NB4 (cell line): ENCODE data around the gene ADGRF3.

Experiments
- DNase-seq: peaks from one replicate; pipeline ENCODE4 v3.0.0; 2010; ENCODE audit warnings: low read depth
- H3K4me3 ChIP-seq: one replicate; pipeline ENCODE4 v1.5.1; 2011; ENCODE audit warnings: mild to moderate bottlenecking, low read depth, low read length, moderate library complexity
- MYC ChIP-seq: IDR thresholded peaks from 2 replicates; pipeline ENCODE4 v1.6.1; 2011; ENCODE audit warnings: low read depth, low read length
- POLR2A ChIP-seq: IDR thresholded peaks from 2 replicates; pipeline ENCODE4 v1.6.1; 2011; ENCODE audit warnings: mild to moderate bottlenecking; ENCODE audit not compliant: insufficient read length; ENCODE audit errors: extremely low read depth
- TF ChIP-seq, protein P1 (sequence below): IDR thresholded peaks from 2 replicates; pipeline ENCODE4 v1.6.1; 2011; ENCODE audit warnings: low read depth, low read length
- TF ChIP-seq, protein P2 (sequence below): IDR thresholded peaks from one replicate; pipeline ENCODE4 v1.5.1; 2012; ENCODE audit warnings: low read depth, low read length

The ADGRF3 gene

DNA sequence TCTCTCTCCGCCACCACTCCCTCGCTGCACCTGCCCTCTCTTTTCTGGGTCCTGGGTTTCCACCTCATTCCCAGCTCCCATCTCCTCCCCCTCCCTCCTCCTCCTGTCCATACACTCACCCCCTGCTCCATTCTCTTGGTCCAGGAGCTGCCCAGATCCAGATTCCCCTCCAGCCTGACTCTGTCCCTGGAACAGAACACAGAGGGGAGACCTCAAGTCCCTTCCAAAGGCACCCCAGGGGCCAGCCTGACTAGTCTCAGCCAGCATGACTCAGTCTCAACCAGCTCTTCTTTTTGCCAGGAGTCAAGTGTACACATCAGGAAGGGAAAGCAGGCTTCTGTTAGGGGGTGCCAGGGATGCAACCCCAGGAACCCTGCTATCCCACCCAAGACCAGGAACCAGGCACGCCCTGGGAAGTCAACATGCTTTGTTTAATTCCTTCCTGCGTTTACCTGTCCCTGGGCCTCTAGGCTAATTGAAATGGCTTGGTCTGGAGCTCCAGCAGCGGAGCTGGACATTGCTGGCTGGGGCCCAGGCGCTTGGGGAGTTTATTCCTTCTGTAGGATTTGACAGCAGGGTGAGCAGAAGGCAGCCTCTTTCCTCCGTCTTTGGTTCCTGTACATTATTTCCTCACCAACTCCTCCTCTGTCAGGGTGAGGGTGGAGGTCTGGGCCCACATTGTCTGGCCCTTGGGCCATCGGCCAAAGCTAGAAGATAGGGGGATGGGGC lies 29.0 kb downstream of the ADGRF3 start:
- DNase-seq, result no peak
- H3K4me3 ChIP-seq, result no peak overlapping the region

DNA sequence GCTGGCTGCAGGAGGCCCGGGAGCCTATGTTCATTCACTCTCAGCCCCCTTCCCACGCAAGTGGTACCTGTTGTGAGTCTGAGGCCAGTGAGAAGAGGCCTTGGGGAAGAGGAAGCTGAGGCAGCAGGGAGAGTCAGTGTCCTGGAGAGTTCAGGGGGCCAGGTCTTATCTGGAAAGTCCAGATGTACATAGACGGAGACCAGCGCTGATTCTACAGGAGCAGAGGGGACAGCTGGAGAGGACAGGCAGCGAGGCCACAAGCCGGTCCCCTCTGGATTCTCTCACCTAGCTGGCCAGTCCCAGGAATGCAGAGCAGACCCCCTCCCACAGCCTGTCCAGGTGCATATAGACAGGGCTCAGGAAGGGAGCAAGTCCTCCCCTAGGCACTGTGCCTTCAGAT lies 29.7 kb downstream of the ADGRF3 start:
- no peak for TF ChIP-seq POLR2A
- TF ChIP-seq, protein P1, sequence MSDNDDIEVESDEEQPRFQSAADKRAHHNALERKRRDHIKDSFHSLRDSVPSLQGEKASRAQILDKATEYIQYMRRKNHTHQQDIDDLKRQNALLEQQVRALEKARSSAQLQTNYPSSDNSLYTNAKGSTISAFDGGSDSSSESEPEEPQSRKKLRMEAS, result no peak
- TF ChIP-seq MYC, result no peak
- TF ChIP-seq, protein P2, sequence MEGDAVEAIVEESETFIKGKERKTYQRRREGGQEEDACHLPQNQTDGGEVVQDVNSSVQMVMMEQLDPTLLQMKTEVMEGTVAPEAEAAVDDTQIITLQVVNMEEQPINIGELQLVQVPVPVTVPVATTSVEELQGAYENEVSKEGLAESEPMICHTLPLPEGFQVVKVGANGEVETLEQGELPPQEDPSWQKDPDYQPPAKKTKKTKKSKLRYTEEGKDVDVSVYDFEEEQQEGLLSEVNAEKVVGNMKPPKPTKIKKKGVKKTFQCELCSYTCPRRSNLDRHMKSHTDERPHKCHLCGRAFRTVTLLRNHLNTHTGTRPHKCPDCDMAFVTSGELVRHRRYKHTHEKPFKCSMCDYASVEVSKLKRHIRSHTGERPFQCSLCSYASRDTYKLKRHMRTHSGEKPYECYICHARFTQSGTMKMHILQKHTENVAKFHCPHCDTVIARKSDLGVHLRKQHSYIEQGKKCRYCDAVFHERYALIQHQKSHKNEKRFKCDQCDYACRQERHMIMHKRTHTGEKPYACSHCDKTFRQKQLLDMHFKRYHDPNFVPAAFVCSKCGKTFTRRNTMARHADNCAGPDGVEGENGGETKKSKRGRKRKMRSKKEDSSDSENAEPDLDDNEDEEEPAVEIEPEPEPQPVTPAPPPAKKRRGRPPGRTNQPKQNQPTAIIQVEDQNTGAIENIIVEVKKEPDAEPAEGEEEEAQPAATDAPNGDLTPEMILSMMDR, result no peak
- H3K4me3 ChIP-seq, result no peak overlapping the region
- DNase-seq, result no peak

More for the DNA sequence above, 29.0 kb downstream of the ADGRF3 start:
- TF ChIP-seq, protein P2, result no peak
- no peak for TF ChIP-seq POLR2A
- no peak for TF ChIP-seq MYC
- TF ChIP-seq, protein P1, result no peak

DNA sequence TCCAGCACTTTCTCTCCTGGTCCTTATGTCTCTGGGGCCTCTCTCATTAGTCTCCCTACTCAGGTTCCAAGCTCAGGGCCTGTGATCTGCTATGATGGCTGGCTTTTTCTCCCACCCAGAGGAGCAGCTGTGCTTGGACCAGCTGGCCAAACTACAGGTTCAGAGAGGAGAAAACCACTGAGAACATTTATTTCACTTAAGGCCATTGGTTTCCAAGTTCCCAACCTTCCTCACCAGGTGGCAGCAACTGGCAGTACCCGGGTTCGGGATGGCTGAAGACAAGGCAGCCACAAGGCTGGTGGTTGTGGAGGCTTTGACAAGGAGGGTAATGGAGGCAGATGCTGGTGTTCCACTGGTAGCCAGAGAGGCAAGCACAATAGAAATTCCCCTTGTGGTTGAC lies 30.5 kb downstream of the ADGRF3 start:
- peak; percentile 69 for DNase-seq
- TF ChIP-seq POLR2A, result no peak
- TF ChIP-seq, protein P2, result peak; percentile 20
- no peak overlapping the region for H3K4me3 ChIP-seq

DNA sequence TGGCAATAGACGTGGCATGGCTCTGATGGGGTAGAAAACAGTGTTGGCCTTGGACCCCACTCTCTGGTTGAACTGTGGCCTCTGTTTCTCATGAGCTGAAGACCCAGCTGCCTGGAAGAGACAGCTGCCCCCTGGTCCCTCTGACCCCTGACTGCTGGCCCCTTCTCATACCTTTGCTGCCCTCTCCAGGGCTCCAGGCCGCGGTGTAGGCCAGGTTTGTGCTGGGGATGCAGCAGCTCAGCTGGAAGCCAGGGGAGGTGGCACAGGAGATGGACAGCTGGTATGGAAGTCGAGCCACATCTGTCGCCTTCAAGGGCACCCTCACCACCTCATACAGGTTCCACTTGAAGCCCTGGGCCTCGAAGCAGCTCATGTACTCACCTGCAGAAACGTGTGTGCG lies 32.3 kb downstream of the ADGRF3 start:
- no peak overlapping the region for H3K4me3 ChIP-seq
- TF ChIP-seq, protein P1, result no peak
- TF ChIP-seq POLR2A, result no peak
- TF ChIP-seq MYC, result no peak
- TF ChIP-seq, protein P2, result no peak
- DNase-seq, result no peak

DNA sequence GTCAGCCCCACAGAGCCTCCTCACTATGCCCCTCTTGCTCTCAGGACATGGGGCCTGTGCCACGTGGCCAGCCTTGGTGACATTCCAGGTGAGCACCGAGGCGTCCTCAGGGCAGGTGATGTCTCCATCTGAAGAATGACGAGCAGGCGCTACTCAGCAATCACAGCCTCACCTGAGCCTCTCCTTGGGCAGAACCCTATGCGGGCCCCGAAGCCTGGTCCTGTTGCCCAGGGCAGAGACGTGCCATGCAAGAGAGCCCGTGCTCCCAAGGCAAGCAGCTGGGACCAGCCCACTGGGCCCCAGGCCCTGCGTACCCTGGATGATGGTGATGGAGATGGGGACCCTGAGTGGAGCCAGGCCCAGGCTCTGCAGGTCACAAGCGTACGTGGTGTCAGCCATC lies 33.1 kb downstream of the ADGRF3 start:
- no peak for DNase-seq
- no peak for TF ChIP-seq POLR2A
- TF ChIP-seq MYC, result no peak
- TF ChIP-seq, protein P2, result no peak
- TF ChIP-seq, protein P1, result no peak
- no peak overlapping the region for H3K4me3 ChIP-seq

DNA sequence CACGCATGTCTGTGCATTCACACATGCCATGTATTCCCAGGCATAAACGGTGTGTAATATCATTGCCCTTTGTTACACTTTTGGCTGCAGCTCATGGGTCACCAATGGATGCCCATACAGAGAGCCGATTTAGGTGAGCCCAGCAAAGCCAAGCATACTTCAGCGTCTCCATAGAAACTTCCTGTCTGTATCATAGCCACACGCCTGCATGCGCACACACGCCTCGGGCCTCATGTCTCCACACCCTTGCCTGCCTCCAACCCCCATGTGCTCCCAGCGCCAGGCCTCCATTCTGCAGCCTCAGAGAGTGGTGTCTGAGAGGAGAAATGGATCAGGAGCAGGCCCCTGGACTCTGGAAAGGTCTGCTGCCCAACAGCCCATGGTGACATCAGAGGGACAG lies 34.1 kb downstream of the ADGRF3 start:
- DNase-seq, result no peak
- no peak for TF ChIP-seq POLR2A
- TF ChIP-seq, protein P2, result no peak
- TF ChIP-seq, protein P1, result no peak
- no peak overlapping the region for H3K4me3 ChIP-seq
